HepG2 (cell line): ENCODE data around the gene TRAPPC12. TPM values are rescaled to one million over a fixed set of nuclear protein-coding genes. Genes with fewer than 3 reads are reported as not detected.
A peak's percentile ranks its signal among the peaks of the same experiment; 100 is the strongest.

Experiments
- ARHGAP35 ChIP-seq: sonication (generic); formaldehyde crosslinking; IDR thresholded peaks from 2 replicates; pipeline ENCODE4 v1.9.0; 2022; ENCODE audit warnings: mild to moderate bottlenecking, inconsistent platforms, moderate library complexity, missing genetic modification reagents, borderline replicate concordance
- ARID4A ChIP-seq: sonication (generic); formaldehyde crosslinking; IDR thresholded peaks from 2 replicates; pipeline ENCODE4 v1.5.0; 2020; ENCODE audit warnings: mild to moderate bottlenecking, missing genetic modification reagents, borderline replicate concordance
- IKZF1 ChIP-seq: fragments of 450-650 bp; IDR thresholded peaks from 2 replicates; pipeline ENCODE4 v1.7.1; 2016
- NRL ChIP-seq: sonication (generic); formaldehyde crosslinking; IDR thresholded peaks from 2 replicates; pipeline ENCODE4 v1.5.0; 2020; ENCODE audit warnings: missing genetic modification reagents, mild to moderate bottlenecking, moderate library complexity, borderline replicate concordance
- PHF20 ChIP-seq: sonication (generic); formaldehyde crosslinking; IDR thresholded peaks from 2 replicates; pipeline ENCODE4 v1.5.0; 2020; ENCODE audit warnings: mild to moderate bottlenecking, missing genetic modification reagents
- PRDM15 ChIP-seq: sonication (generic); formaldehyde crosslinking; IDR thresholded peaks from 2 replicates; pipeline ENCODE4 v1.4.0; 2020; ENCODE audit warnings: missing genetic modification reagents
- THAP11 ChIP-seq: IDR thresholded peaks from 2 replicates; pipeline ENCODE4 v1.6.1; 2016; ENCODE audit warnings: missing biosample characterization, missing genetic modification reagents
- YEATS2 ChIP-seq: sonication (generic); formaldehyde crosslinking; IDR thresholded peaks from 2 replicates; pipeline ENCODE4 v1.4.0; 2020; ENCODE audit warnings: missing genetic modification reagents, borderline replicate concordance
- ZFP41 ChIP-seq: sonication (generic); formaldehyde crosslinking; IDR thresholded peaks from 2 replicates; pipeline ENCODE4 v1.4.0; 2020; ENCODE audit warnings: mild to moderate bottlenecking, missing genetic modification reagents, borderline replicate concordance
- ZNF12 ChIP-seq: sonication (generic); formaldehyde crosslinking; IDR thresholded peaks from 2 replicates; pipeline ENCODE4 v1.5.0; 2020; ENCODE audit warnings: missing genetic modification reagents
- ZNF274 ChIP-seq: sonication (generic); formaldehyde crosslinking; IDR thresholded peaks from 2 replicates; pipeline ENCODE4 v1.5.1; 2020; ENCODE audit warnings: mild to moderate bottlenecking, missing genetic modification reagents
- ZNF496 ChIP-seq: sonication (generic); formaldehyde crosslinking; IDR thresholded peaks from 2 replicates; pipeline ENCODE4 v1.8.1; 2023; ENCODE audit warnings: mild to moderate bottlenecking, moderate library complexity, missing genetic modification reagents; ENCODE audit not compliant: insufficient replicate concordance
- ZNF75D ChIP-seq: sonication (generic); formaldehyde crosslinking; IDR thresholded peaks from 2 replicates; pipeline ENCODE4 v1.8.1; 2023; ENCODE audit warnings: missing genetic modification reagents, mild to moderate bottlenecking, borderline replicate concordance
- polyA plus RNA-seq, 8 experiments: library from polyadenylated mRNA; depleted of rRNA in 3 of 8; stranded (reverse) in 7 of 8; unstranded in 1 of 8; fragments of >200 nt; fragmentation: Illumina TruSeq in 4 of 8; extraction: Trizol in 4 of 8; gene quantifications; 2 replicates each; pipeline versions ENCODE4 v1.2.1 to v1.2.3, GENCODE V29; 2011 to 2016; ENCODE audit warnings: low read depth in 4 of 8, missing spikeins in 1 of 8, mixed read lengths in 1 of 8; ENCODE audit not compliant: insufficient read depth in 1 of 8
- total RNA-seq, 5 experiments: library from RNA; depleted of rRNA; stranded (reverse); fragments of >200 nt; fragmentation: Illumina TruSeq; extraction: Trizol; gene quantifications; 2 replicates each; pipeline ENCODE4 v1.2.3, GENCODE V29; 2016; ENCODE audit warnings: low read depth in 1 of 5

Gene TRAPPC12
- total and polyA plus RNA-seq, 2 of the 13 experiments (the other 11 are each of a cell fraction or from before 2014, with no cell fraction given): 46.4 to 97.7 TPM

- TF ChIP-seq ZNF274 (CRISPR knock-in tag) (peak; percentile 93), ZNF75D (CRISPR knock-in tag) (peak; percentile 85; the same call in 1 of the 2 replicates), ZNF496 (CRISPR knock-in tag) (no peak), ARHGAP35 (peak; percentile 98; the same call in 1 of the 2 replicates), THAP11 (CRISPR knock-in tag) (peak; percentile 41; the same call in 1 of the 2 replicates), IKZF1 (no peak), ZFP41 (CRISPR knock-in tag) (peak; percentile 92; the same call in 1 of the 2 replicates), ZNF12 (CRISPR knock-in tag) (no peak), NRL (peak; percentile 97), PRDM15 (CRISPR knock-in tag) (peak; percentile 42; the same call in 1 of the 2 replicates), PHF20 (CRISPR knock-in tag) (peak; percentile 81), YEATS2 (CRISPR knock-in tag) (peak; percentile 64), ARID4A (CRISPR knock-in tag) (peak; percentile 90)
These were observed 140.0 kb downstream of the TRAPPC12 start, which contains the start of gene ADI1 (continued) for GRCh38 chr2:3519255-3520205.
